HG02943 (cell line): Measurements from ENCODE around the gene PLEKHO2.

Experiments
- ATAC-seq: cut with Tn5 transposase; IDR thresholded peaks from one replicate; pipeline ENCODE4 v1.9.1; 2021; ENCODE audit warnings: mild to moderate bottlenecking, low read depth, moderate library complexity; ENCODE audit not compliant: unreplicated experiment

Gene PLEKHO2

GRCh38 chr15:64911311-64912186 is 69.8 kb downstream of the PLEKHO2 start, which contains the start of gene ANKDD1A:
Gene ANKDD1A (plus strand): TSS chr15:64911902. CDS start chr15:64911931, 29 bp downstream.
- no peak for ATAC-seq

- no peak for ATAC-seq
Measured at GRCh38 chr15:64912379-64913325, 70.9 kb downstream of the PLEKHO2 start.

- no peak for ATAC-seq
Measured at GRCh38 chr15:64915518-64916227, 74.0 kb downstream of the PLEKHO2 start.

GRCh38 chr15:64916365-64916764 is 74.7 kb downstream of the PLEKHO2 start:
- ATAC-seq, result no peak

- ATAC-seq, result no peak
Measured at GRCh38 chr15:64917211-64917610, 75.5 kb downstream of the PLEKHO2 start.
